ENCODE measurements around the gene CACNA2D3.

CACNA2D3 gene

GRCh38 chr3:54983266-54984099 is 861.1 kb downstream of the CACNA2D3 start:
- H3K36me3 ChIP-seq (ENCODE audit: control insufficient read depth in 2 of 2, insufficient read depth in 2 of 2, low read length in 2 of 2): no peaks in the 10 kb centered on the region
- no peak overlapping the region for H3K9ac ChIP-seq (ENCODE audit: low read depth in 1 of 2, low read length in 2 of 2)
- no peaks in the 10 kb centered on the region for H3K27me3 ChIP-seq (ENCODE audit: control insufficient read depth in 2 of 2, insufficient read depth in 2 of 2, low read length in 2 of 2)
- no peaks in the 10 kb centered on the region for H3K9me3 ChIP-seq (ENCODE audit: control insufficient read depth in 2 of 2, low read length in 2 of 2)
- no peak overlapping the region for H3K4me3 ChIP-seq (ENCODE audit: low read length in 2 of 2)
- no peak overlapping the region for H3K27ac ChIP-seq (ENCODE audit: low read depth in 2 of 2, low read length in 2 of 2)
- H3K4me1 ChIP-seq (ENCODE audit: control insufficient read depth in 2 of 2, insufficient read depth in 2 of 2, low read length in 2 of 2): no peaks in the 10 kb centered on the region

DNA sequence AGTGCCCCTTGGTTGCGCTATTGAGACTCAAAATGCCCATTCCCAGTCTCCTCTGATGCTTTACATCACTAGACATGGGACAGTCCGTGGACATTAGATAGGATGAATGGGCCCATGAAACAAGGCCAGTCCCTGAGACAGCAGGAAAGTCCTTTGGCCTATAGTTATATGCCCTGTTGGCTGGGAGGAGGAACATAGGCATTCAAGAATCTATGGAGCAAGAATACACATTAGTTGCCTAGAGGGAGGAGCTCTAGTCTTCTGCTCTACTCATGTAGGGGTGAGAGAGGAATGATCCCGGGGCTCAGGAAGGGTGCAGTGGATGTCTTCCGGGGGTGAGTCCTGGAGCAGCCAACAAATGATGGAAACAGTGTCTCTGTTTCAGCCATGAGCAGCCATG is 863.5 kb downstream of the CACNA2D3 start:
- Histone ChIP-seq H3K4me1 (ENCODE audit: control insufficient read depth in 2 of 2, insufficient read depth in 2 of 2, low read length in 2 of 2) (no peaks in the 10 kb centered on the region), H3K9ac (ENCODE audit: low read depth in 1 of 2, low read length in 2 of 2) (no peak overlapping the region), H3K27me3 (ENCODE audit: control insufficient read depth in 2 of 2, insufficient read depth in 2 of 2, low read length in 2 of 2) (no peaks in the 10 kb centered on the region), H3K36me3 (ENCODE audit: control insufficient read depth in 2 of 2, insufficient read depth in 2 of 2, low read length in 2 of 2) (no peaks in the 10 kb centered on the region), H3K27ac (ENCODE audit: low read depth in 2 of 2, low read length in 2 of 2) (no peak overlapping the region), H3K4me3 (ENCODE audit: low read length in 2 of 2) (no peak overlapping the region), H3K9me3 (ENCODE audit: control insufficient read depth in 2 of 2, low read length in 2 of 2) (no peaks in the 10 kb centered on the region)

DNA sequence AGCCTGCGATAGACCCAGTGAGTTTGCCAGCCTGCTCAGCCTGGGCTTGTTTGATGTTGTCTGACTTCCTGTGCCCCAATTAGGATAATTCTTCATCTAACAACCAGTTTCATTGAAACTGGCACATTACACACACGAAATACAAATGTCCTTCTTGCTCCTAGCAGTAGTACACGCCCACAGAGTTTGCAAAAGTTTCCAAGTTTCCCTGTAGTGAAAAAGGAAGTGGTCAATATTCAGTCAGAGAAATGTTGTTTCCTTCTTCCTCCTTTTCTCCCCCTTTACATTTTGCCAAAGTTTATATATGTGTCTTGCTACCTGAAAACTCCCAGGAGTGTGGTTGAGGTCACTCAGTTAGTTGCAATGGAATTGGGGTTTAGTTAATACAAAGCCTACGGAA is 863.9 kb downstream of the CACNA2D3 start:
- H3K9me3 ChIP-seq (ENCODE audit: control insufficient read depth in 2 of 2, low read length in 2 of 2): no peaks in the 10 kb centered on the region
- H3K27me3 ChIP-seq (ENCODE audit: control insufficient read depth in 2 of 2, insufficient read depth in 2 of 2, low read length in 2 of 2): no peaks in the 10 kb centered on the region
- H3K27ac ChIP-seq (ENCODE audit: low read depth in 2 of 2, low read length in 2 of 2): no peak overlapping the region
- H3K9ac ChIP-seq (ENCODE audit: low read depth in 1 of 2, low read length in 2 of 2): no peak overlapping the region
- H3K4me1 ChIP-seq (ENCODE audit: control insufficient read depth in 2 of 2, insufficient read depth in 2 of 2, low read length in 2 of 2): no peaks in the 10 kb centered on the region
- no peaks in the 10 kb centered on the region for H3K36me3 ChIP-seq (ENCODE audit: control insufficient read depth in 2 of 2, insufficient read depth in 2 of 2, low read length in 2 of 2)
- H3K4me3 ChIP-seq (ENCODE audit: low read length in 2 of 2): no peak overlapping the region

- Histone ChIP-seq H3K4me1 (ENCODE audit: control insufficient read depth in 2 of 2, insufficient read depth in 2 of 2, low read length in 2 of 2) (no peaks in the 10 kb centered on the region), H3K4me3 (ENCODE audit: low read length in 2 of 2) (no peak overlapping the region), H3K9me3 (ENCODE audit: control insufficient read depth in 2 of 2, low read length in 2 of 2) (no peaks in the 10 kb centered on the region), H3K9ac (ENCODE audit: low read depth in 1 of 2, low read length in 2 of 2) (no peak overlapping the region), H3K27ac (ENCODE audit: low read depth in 2 of 2, low read length in 2 of 2) (no peak overlapping the region), H3K27me3 (ENCODE audit: control insufficient read depth in 2 of 2, insufficient read depth in 2 of 2, low read length in 2 of 2) (no peaks in the 10 kb centered on the region), H3K36me3 (ENCODE audit: control insufficient read depth in 2 of 2, insufficient read depth in 2 of 2, low read length in 2 of 2) (no peaks in the 10 kb centered on the region)
These were observed 865.4 kb downstream of the CACNA2D3 start for GRCh38 chr3:54987719-54988118.

GRCh38 chr3:54988302-54988837 is 866.0 kb downstream of the CACNA2D3 start:
- Histone ChIP-seq H3K36me3 (ENCODE audit: control insufficient read depth in 2 of 2, insufficient read depth in 2 of 2, low read length in 2 of 2) (no peaks in the 10 kb centered on the region), H3K27me3 (ENCODE audit: control insufficient read depth in 2 of 2, insufficient read depth in 2 of 2, low read length in 2 of 2) (no peaks in the 10 kb centered on the region), H3K9me3 (ENCODE audit: control insufficient read depth in 2 of 2, low read length in 2 of 2) (no peaks in the 10 kb centered on the region), H3K27ac (ENCODE audit: low read depth in 2 of 2, low read length in 2 of 2) (no peak overlapping the region), H3K4me1 (ENCODE audit: control insufficient read depth in 2 of 2, insufficient read depth in 2 of 2, low read length in 2 of 2) (no peaks in the 10 kb centered on the region), H3K9ac (ENCODE audit: low read depth in 1 of 2, low read length in 2 of 2) (no peak overlapping the region), H3K4me3 (ENCODE audit: low read length in 2 of 2) (no peak overlapping the region)

DNA sequence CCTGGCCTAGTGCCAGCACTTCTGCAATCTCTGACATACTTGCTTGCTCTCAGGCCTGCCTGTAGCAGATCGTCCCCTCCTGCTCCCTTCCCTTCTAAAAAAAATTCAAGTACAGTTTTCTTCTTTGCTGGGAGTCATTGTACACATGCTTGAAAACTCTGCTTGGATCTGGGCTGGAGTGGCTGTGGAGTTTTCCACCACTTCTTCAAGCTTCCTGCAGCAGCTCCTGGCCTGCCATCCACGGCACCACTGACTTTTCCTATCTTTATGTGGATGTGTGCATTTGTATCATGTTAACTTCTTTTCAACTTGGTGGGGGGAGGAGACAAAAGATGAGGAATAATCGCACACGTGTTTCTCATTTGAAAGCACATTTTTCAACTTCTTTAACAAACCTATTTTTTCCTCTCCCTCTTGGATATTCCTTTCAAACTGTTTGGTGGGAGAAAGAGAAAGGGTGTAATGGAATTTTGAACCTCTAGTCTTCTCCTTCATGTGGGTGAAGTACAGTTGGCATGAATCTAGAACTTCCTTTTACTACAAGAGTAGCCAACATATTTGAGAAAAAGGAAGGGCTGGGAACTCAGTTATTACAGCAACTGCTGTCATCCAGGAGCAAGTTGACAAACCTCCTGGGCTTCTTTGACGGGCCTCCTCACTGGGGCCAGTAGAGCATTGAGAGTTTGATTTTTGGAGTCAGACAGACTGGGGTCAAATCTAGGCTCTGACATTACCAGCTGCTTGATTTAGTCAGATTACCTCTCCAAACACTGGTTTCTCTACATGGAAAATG is 866.7 kb downstream of the CACNA2D3 start:
- H3K27me3 ChIP-seq (ENCODE audit: control insufficient read depth in 2 of 2, insufficient read depth in 2 of 2, low read length in 2 of 2): no peaks in the 10 kb centered on the region
- H3K4me1 ChIP-seq (ENCODE audit: control insufficient read depth in 2 of 2, insufficient read depth in 2 of 2, low read length in 2 of 2): no peaks in the 10 kb centered on the region
- H3K9ac ChIP-seq (ENCODE audit: low read depth in 1 of 2, low read length in 2 of 2): no peak overlapping the region
- H3K27ac ChIP-seq (ENCODE audit: low read depth in 2 of 2, low read length in 2 of 2): no peak overlapping the region
- no peaks in the 10 kb centered on the region for H3K36me3 ChIP-seq (ENCODE audit: control insufficient read depth in 2 of 2, insufficient read depth in 2 of 2, low read length in 2 of 2)
- H3K4me3 ChIP-seq (ENCODE audit: low read length in 2 of 2): no peak overlapping the region
- H3K9me3 ChIP-seq (ENCODE audit: control insufficient read depth in 2 of 2, low read length in 2 of 2): no peaks in the 10 kb centered on the region

- Histone ChIP-seq H3K9me3 (ENCODE audit: control insufficient read depth in 2 of 2, low read length in 2 of 2) (no peaks in the 10 kb centered on the region), H3K36me3 (ENCODE audit: control insufficient read depth in 2 of 2, insufficient read depth in 2 of 2, low read length in 2 of 2) (no peaks in the 10 kb centered on the region), H3K4me3 (ENCODE audit: low read length in 2 of 2) (no peak overlapping the region), H3K4me1 (ENCODE audit: control insufficient read depth in 2 of 2, insufficient read depth in 2 of 2, low read length in 2 of 2) (no peaks in the 10 kb centered on the region), H3K9ac (ENCODE audit: low read depth in 1 of 2, low read length in 2 of 2) (no peak overlapping the region), H3K27me3 (ENCODE audit: control insufficient read depth in 2 of 2, insufficient read depth in 2 of 2, low read length in 2 of 2) (no peaks in the 10 kb centered on the region), H3K27ac (ENCODE audit: low read depth in 2 of 2, low read length in 2 of 2) (no peak overlapping the region)
These were observed 871.8 kb downstream of the CACNA2D3 start for GRCh38 chr3:54994111-54994513.

DNA sequence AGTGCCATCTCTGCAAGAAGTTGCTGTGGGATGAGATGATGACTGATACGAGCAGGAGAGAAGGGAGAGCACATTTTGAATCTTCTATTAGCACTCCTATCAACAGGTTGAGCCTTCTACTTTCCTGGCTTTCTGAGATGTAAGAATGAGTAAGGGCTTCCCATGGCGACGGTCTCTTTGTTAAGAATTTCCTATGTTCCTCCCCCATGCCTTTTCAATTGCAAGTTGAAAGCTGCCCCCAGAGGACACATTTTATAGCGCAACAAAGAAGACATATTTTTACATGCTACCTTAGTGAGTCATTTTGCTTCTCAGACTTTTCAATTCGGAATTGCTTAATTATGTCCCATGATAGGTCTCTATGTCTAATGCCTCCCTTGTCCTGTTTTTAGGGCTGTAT is 876.8 kb downstream of the CACNA2D3 start:
- H3K27me3 ChIP-seq (ENCODE audit: control insufficient read depth in 2 of 2, insufficient read depth in 2 of 2, low read length in 2 of 2): no peaks in the 10 kb centered on the region
- no peak overlapping the region for H3K4me3 ChIP-seq (ENCODE audit: low read length in 2 of 2)
- H3K9ac ChIP-seq (ENCODE audit: low read depth in 1 of 2, low read length in 2 of 2): no peak overlapping the region
- no peaks in the 10 kb centered on the region for H3K9me3 ChIP-seq (ENCODE audit: control insufficient read depth in 2 of 2, low read length in 2 of 2)
- no peaks in the 10 kb centered on the region for H3K36me3 ChIP-seq (ENCODE audit: control insufficient read depth in 2 of 2, insufficient read depth in 2 of 2, low read length in 2 of 2)
- H3K27ac ChIP-seq (ENCODE audit: low read depth in 2 of 2, low read length in 2 of 2): no peak overlapping the region
- H3K4me1 ChIP-seq (ENCODE audit: control insufficient read depth in 2 of 2, insufficient read depth in 2 of 2, low read length in 2 of 2): no peaks in the 10 kb centered on the region

DNA sequence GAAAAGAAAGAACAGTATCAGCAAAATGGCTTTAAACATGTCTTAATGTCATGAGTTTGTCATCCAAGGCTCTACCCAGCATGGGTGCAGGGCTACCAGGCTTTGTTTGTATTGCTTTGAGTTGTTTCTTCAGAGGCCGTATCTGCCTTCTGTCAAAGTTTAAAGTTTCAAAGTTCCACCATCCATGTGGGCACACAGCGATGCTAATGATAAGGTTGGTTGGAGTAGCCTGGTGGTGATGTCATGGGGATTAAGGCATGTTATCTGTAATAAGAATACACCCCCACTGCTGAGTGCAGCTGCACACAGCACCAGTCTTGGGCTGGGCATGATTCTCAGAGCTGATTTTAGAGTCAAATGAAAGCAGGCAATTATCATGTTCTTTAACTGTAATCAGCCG is 877.5 kb downstream of the CACNA2D3 start:
- Histone ChIP-seq H3K27me3 (ENCODE audit: control insufficient read depth in 2 of 2, insufficient read depth in 2 of 2, low read length in 2 of 2) (no peaks in the 10 kb centered on the region), H3K9me3 (ENCODE audit: control insufficient read depth in 2 of 2, low read length in 2 of 2) (no peaks in the 10 kb centered on the region), H3K27ac (ENCODE audit: low read depth in 2 of 2, low read length in 2 of 2) (no peak overlapping the region), H3K4me3 (ENCODE audit: low read length in 2 of 2) (no peak overlapping the region), H3K36me3 (ENCODE audit: control insufficient read depth in 2 of 2, insufficient read depth in 2 of 2, low read length in 2 of 2) (no peaks in the 10 kb centered on the region), H3K9ac (ENCODE audit: low read depth in 1 of 2, low read length in 2 of 2) (no peak overlapping the region), H3K4me1 (ENCODE audit: control insufficient read depth in 2 of 2, insufficient read depth in 2 of 2, low read length in 2 of 2) (no peaks in the 10 kb centered on the region)

DNA sequence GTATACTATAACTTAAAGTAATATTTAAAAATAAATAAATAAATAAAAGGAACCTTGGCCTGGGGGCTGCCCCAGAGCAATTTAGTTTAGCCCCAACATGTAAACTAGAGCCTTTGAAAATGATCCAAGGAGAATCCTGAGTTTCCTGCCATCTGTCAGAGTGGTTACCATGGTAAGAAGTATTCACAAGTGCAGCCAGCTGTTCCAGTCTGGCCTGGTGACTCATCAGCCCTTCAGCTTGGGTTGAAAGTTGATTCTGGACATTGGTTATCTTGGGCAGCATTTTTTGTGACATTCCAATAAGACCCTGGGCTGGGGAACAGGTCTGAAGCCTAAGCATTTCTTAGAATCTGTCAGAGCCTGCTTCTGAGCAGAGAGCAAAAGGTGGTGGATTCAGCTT is 878.2 kb downstream of the CACNA2D3 start:
- H3K36me3 ChIP-seq (ENCODE audit: control insufficient read depth in 2 of 2, insufficient read depth in 2 of 2, low read length in 2 of 2): no peaks in the 10 kb centered on the region
- H3K9me3 ChIP-seq (ENCODE audit: control insufficient read depth in 2 of 2, low read length in 2 of 2): no peaks in the 10 kb centered on the region
- no peaks in the 10 kb centered on the region for H3K4me1 ChIP-seq (ENCODE audit: control insufficient read depth in 2 of 2, insufficient read depth in 2 of 2, low read length in 2 of 2)
- no peak overlapping the region for H3K4me3 ChIP-seq (ENCODE audit: low read length in 2 of 2)
- H3K27me3 ChIP-seq (ENCODE audit: control insufficient read depth in 2 of 2, insufficient read depth in 2 of 2, low read length in 2 of 2): no peaks in the 10 kb centered on the region
- H3K27ac ChIP-seq (ENCODE audit: low read depth in 2 of 2, low read length in 2 of 2): no peak overlapping the region
- H3K9ac ChIP-seq (ENCODE audit: low read depth in 1 of 2, low read length in 2 of 2): no peak overlapping the region

Measured in mucosa of rectum (tissue), 2 donors.